ENCODE results near the gene SDK2. TPM values are rescaled to one million over a fixed set of nuclear protein-coding genes. Genes with fewer than 3 reads are reported as not detected.

The SDK2 gene
- polyA plus RNA-seq, 1 of the 3 experiments (the other 2 are of a cell fraction), result 0.02 TPM

DNA sequence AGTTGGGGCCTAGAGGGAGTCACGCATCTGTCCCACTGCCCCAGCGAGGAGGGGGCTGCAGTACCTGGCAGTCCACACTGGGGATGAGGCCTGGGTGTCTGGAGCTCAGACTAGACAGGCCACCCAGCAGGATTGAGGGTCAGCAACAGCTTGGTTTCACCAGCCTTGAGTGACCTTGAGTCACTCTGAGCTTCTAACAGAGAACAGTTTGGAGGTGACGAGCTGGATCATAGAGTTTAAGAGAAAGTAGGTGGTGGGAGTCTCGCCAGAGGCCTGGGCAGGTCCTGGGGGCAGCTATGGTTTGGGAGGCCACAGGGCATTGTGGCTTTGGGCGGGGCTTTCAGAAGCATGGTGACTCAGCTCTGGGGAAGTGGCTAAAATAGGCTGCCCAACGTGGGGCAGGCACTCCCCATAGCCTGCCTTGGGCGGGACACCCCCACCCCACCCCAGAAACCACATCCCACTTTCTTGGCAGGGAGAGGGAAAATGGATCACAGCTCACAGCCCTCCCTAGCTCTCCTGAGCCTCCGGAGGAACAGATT lies 352.9 kb downstream of the SDK2 start:
- ChIA-PET POLR2A (no interaction called here), CTCF (interaction anchor here (0.7 to 2.8 kb wide), 6 partner anchors 10 to 78 kb away, joined by 3 to 16 read pairs (median 6); no protein-coding TSS in a partner anchor)
- H3F3A ChIP-seq (replicated peaks; ENCODE audit: insufficient read depth), result peaks cover 32% of the 10 kb centered on the region
- H4K20me1 ChIP-seq (ENCODE audit: insufficient read depth), result peaks cover 61% of the 10 kb centered on the region
- 44% methylated on average over 8 of the region's 8 CpGs for WGBS (ENCODE audit: low lambda C conversion rate)
- H3K9me2 ChIP-seq, result no peaks in the 10 kb centered on the region
- DNase-seq, result no peak
- peaks cover 0 to under 1% of the 10 kb centered on the region in 2 experiments for H3K36me3 ChIP-seq (replicated peaks in 1 of 2; ENCODE audit: control insufficient read depth in 1 of 2, insufficient read depth in 2 of 2, low read length in 1 of 2)
- no peaks in the 10 kb centered on the region for H3K9me3 ChIP-seq
- peak overlapping the region; percentile 61 for H3K9ac ChIP-seq
- no peak overlapping the region for H2AFZ ChIP-seq (ENCODE audit: low read depth)
- peak overlapping the region; percentile 71 for H3K4me2 ChIP-seq
- peaks cover 99% of the 10 kb centered on the region for H3K79me2 ChIP-seq (ENCODE audit: insufficient read depth)
- 0 out of 4 replicates have a peak overlapping the region, but pooled peaks of 1 of the 2 experiments have one; percentile 28 for H3K4me3 ChIP-seq (ENCODE audit: low read depth in 2 of 2, low read length in 1 of 2)
- H3K4me1 ChIP-seq (ENCODE audit: control insufficient read depth in 1 of 2, insufficient read depth in 2 of 2, low read depth in 1 of 2, low read length in 1 of 2), result peaks cover 33 to 34% of the 10 kb centered on the region in 2 experiments; a peak in 3 of 4 replicates
- no peaks in the 10 kb centered on the region for H3K27me3 ChIP-seq (ENCODE audit: insufficient read depth)
- peak overlapping the region in 1 of 2 experiments; percentile 88; a peak in 2 of 4 replicates for H3K27ac ChIP-seq (ENCODE audit: low read depth in 2 of 2, low read length in 1 of 2)
- no peak for TF ChIP-seq FOXM1 (IDR thresholded peaks at IDR 0.05; ENCODE audit: low read depth)
- no peak for TF ChIP-seq RAD21 (IDR thresholded peaks at IDR 0.05; ENCODE audit: low read length)
- TF ChIP-seq SMC3 (IDR thresholded peaks at IDR 0.05; ENCODE audit: low read depth, low read length), result no peak
- TF ChIP-seq, protein P1, sequence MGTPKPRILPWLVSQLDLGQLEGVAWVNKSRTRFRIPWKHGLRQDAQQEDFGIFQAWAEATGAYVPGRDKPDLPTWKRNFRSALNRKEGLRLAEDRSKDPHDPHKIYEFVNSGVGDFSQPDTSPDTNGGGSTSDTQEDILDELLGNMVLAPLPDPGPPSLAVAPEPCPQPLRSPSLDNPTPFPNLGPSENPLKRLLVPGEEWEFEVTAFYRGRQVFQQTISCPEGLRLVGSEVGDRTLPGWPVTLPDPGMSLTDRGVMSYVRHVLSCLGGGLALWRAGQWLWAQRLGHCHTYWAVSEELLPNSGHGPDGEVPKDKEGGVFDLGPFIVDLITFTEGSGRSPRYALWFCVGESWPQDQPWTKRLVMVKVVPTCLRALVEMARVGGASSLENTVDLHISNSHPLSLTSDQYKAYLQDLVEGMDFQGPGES (IDR thresholded peaks at IDR 0.05; ENCODE audit: low read depth, low read length), result no peak
- peak; percentile 75; the same call in 1 of the 2 replicates for TF ChIP-seq JUND (IDR thresholded peaks at IDR 0.05)
- TF ChIP-seq TCF12 (IDR thresholded peaks at IDR 0.05), result peak; percentile 79
- TF ChIP-seq ELF1 (IDR thresholded peaks at IDR 0.05), result no peak
- TF ChIP-seq, protein P2, sequence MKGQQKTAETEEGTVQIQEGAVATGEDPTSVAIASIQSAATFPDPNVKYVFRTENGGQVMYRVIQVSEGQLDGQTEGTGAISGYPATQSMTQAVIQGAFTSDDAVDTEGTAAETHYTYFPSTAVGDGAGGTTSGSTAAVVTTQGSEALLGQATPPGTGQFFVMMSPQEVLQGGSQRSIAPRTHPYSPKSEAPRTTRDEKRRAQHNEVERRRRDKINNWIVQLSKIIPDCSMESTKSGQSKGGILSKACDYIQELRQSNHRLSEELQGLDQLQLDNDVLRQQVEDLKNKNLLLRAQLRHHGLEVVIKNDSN (IDR thresholded peaks at IDR 0.05; ENCODE audit: borderline replicate concordance, low read depth), result no peak
- TF ChIP-seq EP300 (IDR thresholded peaks at IDR 0.05; ENCODE audit: borderline replicate concordance in 1 of 2, low read depth in 1 of 2, low read length in 1 of 2), result peak in 1 of 2 experiments; percentile 83; a peak in 1 of 4 replicates
- TF ChIP-seq POLR2AphosphoS5 (IDR thresholded peaks at IDR 0.05; ENCODE audit: low read depth, low read length), result peak; percentile 27; the same call in 1 of the 2 replicates
- TF ChIP-seq RFX5 (IDR thresholded peaks at IDR 0.05; ENCODE audit: low read length), result no peak
- no peak for TF ChIP-seq FOXJ3 (CRISPR knock-in tag; IDR thresholded peaks at IDR 0.05)
- TF ChIP-seq MXI1 (IDR thresholded peaks at IDR 0.05; ENCODE audit: low read depth, low read length), result no peak
- TF ChIP-seq, protein P3, sequence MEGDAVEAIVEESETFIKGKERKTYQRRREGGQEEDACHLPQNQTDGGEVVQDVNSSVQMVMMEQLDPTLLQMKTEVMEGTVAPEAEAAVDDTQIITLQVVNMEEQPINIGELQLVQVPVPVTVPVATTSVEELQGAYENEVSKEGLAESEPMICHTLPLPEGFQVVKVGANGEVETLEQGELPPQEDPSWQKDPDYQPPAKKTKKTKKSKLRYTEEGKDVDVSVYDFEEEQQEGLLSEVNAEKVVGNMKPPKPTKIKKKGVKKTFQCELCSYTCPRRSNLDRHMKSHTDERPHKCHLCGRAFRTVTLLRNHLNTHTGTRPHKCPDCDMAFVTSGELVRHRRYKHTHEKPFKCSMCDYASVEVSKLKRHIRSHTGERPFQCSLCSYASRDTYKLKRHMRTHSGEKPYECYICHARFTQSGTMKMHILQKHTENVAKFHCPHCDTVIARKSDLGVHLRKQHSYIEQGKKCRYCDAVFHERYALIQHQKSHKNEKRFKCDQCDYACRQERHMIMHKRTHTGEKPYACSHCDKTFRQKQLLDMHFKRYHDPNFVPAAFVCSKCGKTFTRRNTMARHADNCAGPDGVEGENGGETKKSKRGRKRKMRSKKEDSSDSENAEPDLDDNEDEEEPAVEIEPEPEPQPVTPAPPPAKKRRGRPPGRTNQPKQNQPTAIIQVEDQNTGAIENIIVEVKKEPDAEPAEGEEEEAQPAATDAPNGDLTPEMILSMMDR (IDR thresholded peaks at IDR 0.05), result no peak
- TF ChIP-seq FOSL2 (IDR thresholded peaks at IDR 0.05; ENCODE audit: borderline replicate concordance, low read depth), result peak; percentile 83; the same call in 1 of the 2 replicates
- peak; percentile 93; the same call in 1 of the 2 replicates for TF ChIP-seq RXRA (IDR thresholded peaks at IDR 0.05; ENCODE audit: borderline replicate concordance, low read depth)
- TF ChIP-seq, protein P4, sequence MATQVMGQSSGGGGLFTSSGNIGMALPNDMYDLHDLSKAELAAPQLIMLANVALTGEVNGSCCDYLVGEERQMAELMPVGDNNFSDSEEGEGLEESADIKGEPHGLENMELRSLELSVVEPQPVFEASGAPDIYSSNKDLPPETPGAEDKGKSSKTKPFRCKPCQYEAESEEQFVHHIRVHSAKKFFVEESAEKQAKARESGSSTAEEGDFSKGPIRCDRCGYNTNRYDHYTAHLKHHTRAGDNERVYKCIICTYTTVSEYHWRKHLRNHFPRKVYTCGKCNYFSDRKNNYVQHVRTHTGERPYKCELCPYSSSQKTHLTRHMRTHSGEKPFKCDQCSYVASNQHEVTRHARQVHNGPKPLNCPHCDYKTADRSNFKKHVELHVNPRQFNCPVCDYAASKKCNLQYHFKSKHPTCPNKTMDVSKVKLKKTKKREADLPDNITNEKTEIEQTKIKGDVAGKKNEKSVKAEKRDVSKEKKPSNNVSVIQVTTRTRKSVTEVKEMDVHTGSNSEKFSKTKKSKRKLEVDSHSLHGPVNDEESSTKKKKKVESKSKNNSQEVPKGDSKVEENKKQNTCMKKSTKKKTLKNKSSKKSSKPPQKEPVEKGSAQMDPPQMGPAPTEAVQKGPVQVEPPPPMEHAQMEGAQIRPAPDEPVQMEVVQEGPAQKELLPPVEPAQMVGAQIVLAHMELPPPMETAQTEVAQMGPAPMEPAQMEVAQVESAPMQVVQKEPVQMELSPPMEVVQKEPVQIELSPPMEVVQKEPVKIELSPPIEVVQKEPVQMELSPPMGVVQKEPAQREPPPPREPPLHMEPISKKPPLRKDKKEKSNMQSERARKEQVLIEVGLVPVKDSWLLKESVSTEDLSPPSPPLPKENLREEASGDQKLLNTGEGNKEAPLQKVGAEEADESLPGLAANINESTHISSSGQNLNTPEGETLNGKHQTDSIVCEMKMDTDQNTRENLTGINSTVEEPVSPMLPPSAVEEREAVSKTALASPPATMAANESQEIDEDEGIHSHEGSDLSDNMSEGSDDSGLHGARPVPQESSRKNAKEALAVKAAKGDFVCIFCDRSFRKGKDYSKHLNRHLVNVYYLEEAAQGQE (IDR thresholded peaks at IDR 0.05; ENCODE audit: low read depth, low read length), result 0 out of 2 replicates have a peak, but pooled peaks have one; percentile 40
- TF ChIP-seq MEF2A (IDR thresholded peaks at IDR 0.05; ENCODE audit: borderline replicate concordance, low read depth), result peak; percentile 84; the same call in 1 of the 2 replicates
- TF ChIP-seq TAF1 (IDR thresholded peaks at IDR 0.05; ENCODE audit: borderline replicate concordance, low read depth, low read length), result no peak
- TF ChIP-seq, protein P5, sequence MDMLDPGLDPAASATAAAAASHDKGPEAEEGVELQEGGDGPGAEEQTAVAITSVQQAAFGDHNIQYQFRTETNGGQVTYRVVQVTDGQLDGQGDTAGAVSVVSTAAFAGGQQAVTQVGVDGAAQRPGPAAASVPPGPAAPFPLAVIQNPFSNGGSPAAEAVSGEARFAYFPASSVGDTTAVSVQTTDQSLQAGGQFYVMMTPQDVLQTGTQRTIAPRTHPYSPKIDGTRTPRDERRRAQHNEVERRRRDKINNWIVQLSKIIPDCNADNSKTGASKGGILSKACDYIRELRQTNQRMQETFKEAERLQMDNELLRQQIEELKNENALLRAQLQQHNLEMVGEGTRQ (IDR thresholded peaks at IDR 0.05; ENCODE audit: borderline replicate concordance, low read depth, low read length), result no peak
- no peak for TF ChIP-seq EZH2phosphoT487 (IDR thresholded peaks at IDR 0.05; ENCODE audit: borderline replicate concordance, low read depth)
- TF ChIP-seq, protein P6, sequence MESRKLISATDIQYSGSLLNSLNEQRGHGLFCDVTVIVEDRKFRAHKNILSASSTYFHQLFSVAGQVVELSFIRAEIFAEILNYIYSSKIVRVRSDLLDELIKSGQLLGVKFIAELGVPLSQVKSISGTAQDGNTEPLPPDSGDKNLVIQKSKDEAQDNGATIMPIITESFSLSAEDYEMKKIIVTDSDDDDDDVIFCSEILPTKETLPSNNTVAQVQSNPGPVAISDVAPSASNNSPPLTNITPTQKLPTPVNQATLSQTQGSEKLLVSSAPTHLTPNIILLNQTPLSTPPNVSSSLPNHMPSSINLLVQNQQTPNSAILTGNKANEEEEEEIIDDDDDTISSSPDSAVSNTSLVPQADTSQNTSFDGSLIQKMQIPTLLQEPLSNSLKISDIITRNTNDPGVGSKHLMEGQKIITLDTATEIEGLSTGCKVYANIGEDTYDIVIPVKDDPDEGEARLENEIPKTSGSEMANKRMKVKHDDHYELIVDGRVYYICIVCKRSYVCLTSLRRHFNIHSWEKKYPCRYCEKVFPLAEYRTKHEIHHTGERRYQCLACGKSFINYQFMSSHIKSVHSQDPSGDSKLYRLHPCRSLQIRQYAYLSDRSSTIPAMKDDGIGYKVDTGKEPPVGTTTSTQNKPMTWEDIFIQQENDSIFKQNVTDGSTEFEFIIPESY (IDR thresholded peaks at IDR 0.05; ENCODE audit: borderline replicate concordance, low read depth), result no peak
